HUES48 (cell line): Measurements from ENCODE around the gene DUSP11.

ENCODE experiments used
- H3K27ac ChIP-seq: one replicate; pipeline ENCODE4 v1.7.0; 2013; ENCODE audit warnings: low read depth, low read length, inconsistent platforms
- H3K27me3 ChIP-seq: 2 replicates; pipeline ENCODE4 v1.6.1; 2013; ENCODE audit warnings: mild to moderate bottlenecking, low read length; ENCODE audit not compliant: control insufficient read depth, insufficient read depth
- H3K36me3 ChIP-seq: 2 replicates; pipeline ENCODE4 v1.6.1; 2013; ENCODE audit warnings: low read length; ENCODE audit not compliant: control insufficient read depth, insufficient read depth
- H3K4me1 ChIP-seq: 2 replicates; pipeline ENCODE4 v1.6.1; 2013; ENCODE audit warnings: mild to moderate bottlenecking, low read length; ENCODE audit not compliant: control insufficient read depth, insufficient read depth
- H3K4me3 ChIP-seq: 2 replicates; pipeline ENCODE4 v1.5.1; 2013; ENCODE audit warnings: mild to moderate bottlenecking, low read depth, low read length
- H3K9ac ChIP-seq: 2 replicates; pipeline ENCODE4 v1.6.1; 2013; ENCODE audit warnings: mild to moderate bottlenecking, low read depth, low read length, moderate library complexity
- H3K9me3 ChIP-seq: 2 replicates; pipeline ENCODE4 v1.6.1; 2013; ENCODE audit warnings: low read length; ENCODE audit not compliant: control insufficient read depth, insufficient read depth

The DUSP11 gene

DNA sequence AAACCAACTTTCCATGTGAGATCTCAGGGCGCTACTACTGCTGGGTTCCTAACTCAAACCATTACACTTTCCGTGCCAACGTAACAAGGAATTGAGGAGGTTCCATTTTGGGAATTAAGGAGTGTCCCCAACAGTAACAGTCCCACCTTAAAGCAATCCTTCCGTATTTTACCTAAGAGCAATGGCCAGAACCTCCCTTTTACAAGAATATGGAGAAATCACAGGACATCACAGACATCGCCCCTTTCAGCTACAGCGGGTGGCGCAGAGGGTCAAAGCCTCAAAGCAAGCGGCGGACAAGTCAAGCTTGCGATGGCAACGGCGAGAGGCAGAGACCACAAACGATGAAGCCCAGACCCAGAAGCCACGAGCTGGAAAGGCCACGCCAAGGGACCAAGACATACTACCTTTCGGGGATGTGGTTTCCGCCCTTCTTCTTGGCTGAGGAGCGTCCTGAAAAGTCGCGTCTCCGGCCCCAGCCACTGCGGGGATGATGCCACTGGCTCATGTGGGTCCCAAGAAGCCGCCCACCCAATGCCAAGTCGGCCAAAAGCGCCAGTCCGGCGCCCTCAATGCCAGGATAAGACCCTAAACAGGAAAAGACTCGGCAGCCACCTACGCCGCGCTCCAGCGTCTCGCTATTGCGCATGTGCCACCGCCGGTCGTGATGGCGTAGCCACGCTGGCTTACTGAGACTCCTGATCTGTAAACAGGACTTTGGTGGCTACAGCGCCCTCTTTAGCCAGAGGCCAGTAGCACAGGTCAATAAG, at the start of gene DUSP11:
DUSP11 (minus strand) TSS at position 637 of the 770 bp plus-strand sequence; CDS start at position 508, 129 bp downstream.
- peak within 1 kb of the TSS; percentile 80 for H3K27ac ChIP-seq
- no peaks in the 10 kb centered on the region for H3K27me3 ChIP-seq
- H3K4me1 ChIP-seq, result 0 out of 2 replicates have a peak, but pooled peaks cover 3% of the 10 kb centered on the region

DNA sequence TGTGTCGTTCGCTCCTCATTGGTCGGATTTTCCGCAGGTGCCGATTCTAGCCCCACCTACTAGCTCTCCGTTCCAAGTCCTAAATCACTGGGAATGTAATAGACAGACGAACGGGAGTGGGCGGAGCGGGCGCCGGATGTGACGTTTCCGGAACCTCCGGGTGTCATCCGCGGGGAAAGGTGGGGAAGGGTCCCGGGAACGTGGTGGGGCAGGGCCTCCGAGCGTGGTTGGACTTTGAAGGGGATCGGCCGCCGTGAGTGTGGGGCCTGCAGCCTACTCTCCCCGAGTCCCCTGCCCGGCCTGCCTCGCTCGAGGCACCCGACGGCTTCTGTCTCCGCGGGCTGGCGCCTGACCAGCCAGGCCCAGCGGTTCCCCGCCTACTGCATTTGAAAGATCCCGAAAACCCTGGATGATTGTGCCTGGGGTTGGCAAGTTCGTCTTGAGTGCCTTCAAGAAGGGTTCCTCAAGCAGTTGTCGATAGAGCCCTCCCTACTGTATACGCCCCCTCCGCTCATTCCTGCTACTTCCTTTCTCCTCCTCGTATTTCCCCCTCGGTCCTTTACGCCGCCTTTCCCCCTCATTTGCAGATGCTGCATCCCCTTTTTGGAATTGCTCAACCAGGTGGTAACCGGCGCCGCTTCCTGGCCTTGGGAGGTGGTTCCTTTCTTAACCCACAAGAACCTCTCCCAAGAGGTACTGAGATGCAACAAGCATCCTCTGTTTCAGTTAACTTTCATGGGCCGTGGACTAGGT, 49.1 kb upstream of the DUSP11 start, which contains the start of gene STAMBP:
STAMBP (plus strand) TSS at position 144 of the 753 bp plus-strand sequence. CDS start 1,896 bp downstream, outside the sequence.
- peak within 1 kb of the TSS; percentile 92 for H3K27ac ChIP-seq
- H3K4me3 ChIP-seq, result peak within 1 kb of the TSS; percentile 85
- H3K9me3 ChIP-seq, result no peaks in the 10 kb centered on the region
- peaks cover 28% of the 10 kb centered on the region for H3K36me3 ChIP-seq
- peak within 1 kb of the TSS; percentile 81 for H3K9ac ChIP-seq
- H3K4me1 ChIP-seq, result peaks cover 7% of the 10 kb centered on the region
- peaks cover 8% of the 10 kb centered on the region; the same call in 1 of the 2 replicates for H3K27me3 ChIP-seq

More for the DNA sequence above, at the start of gene DUSP11:
- no peaks in the 10 kb centered on the region for H3K9me3 ChIP-seq
- peak within 1 kb of the TSS; percentile 87 for H3K4me3 ChIP-seq
- H3K36me3 ChIP-seq, result peaks cover 26% of the 10 kb centered on the region
- H3K9ac ChIP-seq, result peak within 1 kb of the TSS; percentile 92

DNA sequence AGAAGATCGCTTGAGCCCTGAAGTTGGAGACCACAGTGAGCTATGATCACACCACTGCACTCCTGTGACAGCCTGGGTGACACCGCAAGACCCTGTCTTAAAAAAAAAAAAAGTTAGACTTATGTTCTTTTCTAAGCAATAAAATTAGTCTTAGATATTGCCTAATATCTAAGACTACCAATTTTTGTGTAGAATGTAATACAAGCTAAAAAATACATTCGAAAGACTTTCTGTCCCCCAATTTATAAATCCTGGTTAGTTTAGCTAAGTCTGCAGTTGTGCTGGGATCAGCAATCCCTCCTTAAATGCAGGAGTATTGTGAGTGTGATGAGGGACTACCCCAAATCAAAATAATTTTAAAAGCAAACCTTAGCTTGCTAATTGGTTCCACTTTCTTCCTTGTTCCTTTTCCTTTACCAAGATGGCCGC, 48.5 kb upstream of the DUSP11 start:
- Histone ChIP-seq H3K4me3 (peak overlapping the region; percentile 85), H3K27ac (peak overlapping the region; percentile 77), H3K9me3 (no peaks in the 10 kb centered on the region), H3K36me3 (peaks cover 24% of the 10 kb centered on the region), H3K27me3 (peaks cover 8% of the 10 kb centered on the region; the same call in 1 of the 2 replicates), H3K4me1 (peaks cover 7% of the 10 kb centered on the region), H3K9ac (no peak overlapping the region)

DNA sequence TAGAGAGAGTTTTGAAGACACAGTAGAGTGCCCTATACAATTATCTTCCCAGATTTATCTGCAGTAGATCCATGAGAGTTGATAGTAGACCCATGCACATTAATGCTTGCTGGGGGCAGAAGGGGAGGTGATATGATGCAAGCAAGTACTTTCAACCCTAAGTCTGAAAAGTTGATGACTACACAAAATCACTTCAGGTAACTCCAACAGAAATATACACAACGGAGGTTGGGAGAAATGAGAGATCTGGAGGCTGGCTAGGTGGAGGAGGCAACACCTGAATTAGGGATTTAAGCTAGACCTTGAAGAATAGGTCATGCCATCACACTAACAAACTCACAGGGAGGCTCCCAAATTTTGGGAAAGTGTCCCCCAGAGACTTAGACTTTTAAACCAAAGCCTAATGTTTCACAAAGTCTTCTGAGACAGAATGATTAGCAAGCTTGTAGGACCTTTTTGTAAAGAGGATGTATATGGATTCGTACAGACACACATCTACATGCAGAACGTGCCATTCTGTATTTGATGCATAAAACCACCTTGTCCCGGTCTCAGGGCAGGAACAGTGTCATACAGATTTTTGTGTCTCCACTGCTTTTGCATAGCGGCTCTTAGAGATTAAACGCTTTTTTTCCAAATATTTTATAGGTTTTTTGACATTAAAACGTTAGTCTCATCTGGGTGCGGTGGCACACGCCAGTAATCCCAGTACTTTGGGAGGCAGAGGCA, 47.9 kb upstream of the DUSP11 start:
- H3K27ac ChIP-seq, result no peak overlapping the region
- H3K4me1 ChIP-seq, result peaks cover 7% of the 10 kb centered on the region
- H3K9ac ChIP-seq, result no peak overlapping the region
- H3K4me3 ChIP-seq, result peak overlapping the region; percentile 85; the same call in 1 of the 2 replicates
- H3K9me3 ChIP-seq, result no peaks in the 10 kb centered on the region
- H3K27me3 ChIP-seq, result peaks cover 8% of the 10 kb centered on the region; the same call in 1 of the 2 replicates
- peaks cover 18% of the 10 kb centered on the region for H3K36me3 ChIP-seq

DNA sequence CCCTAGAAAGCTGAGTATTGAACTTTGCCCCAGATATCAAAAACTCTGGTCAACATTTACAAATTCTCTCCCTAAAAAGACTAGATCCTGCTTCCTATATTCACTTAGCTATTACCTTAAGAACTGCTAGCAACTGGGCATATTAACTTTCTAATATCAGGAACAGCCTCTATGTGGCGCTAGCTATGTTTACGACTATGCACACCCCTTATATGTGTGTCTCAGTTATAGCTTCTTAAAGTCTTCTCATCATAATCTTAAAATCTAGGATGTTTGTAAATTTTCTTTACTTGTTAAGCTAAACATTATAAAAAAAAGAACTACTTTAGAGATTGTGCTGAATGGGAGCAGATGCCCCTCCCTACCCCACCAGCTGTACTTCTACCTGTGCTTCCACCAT, 47.1 kb upstream of the DUSP11 start:
- Histone ChIP-seq H3K36me3 (peaks cover 12% of the 10 kb centered on the region), H3K4me1 (peaks cover 7% of the 10 kb centered on the region), H3K4me3 (no peak overlapping the region), H3K9me3 (no peaks in the 10 kb centered on the region), H3K27me3 (peaks cover 8% of the 10 kb centered on the region; the same call in 1 of the 2 replicates), H3K9ac (no peak overlapping the region), H3K27ac (no peak overlapping the region)

DNA sequence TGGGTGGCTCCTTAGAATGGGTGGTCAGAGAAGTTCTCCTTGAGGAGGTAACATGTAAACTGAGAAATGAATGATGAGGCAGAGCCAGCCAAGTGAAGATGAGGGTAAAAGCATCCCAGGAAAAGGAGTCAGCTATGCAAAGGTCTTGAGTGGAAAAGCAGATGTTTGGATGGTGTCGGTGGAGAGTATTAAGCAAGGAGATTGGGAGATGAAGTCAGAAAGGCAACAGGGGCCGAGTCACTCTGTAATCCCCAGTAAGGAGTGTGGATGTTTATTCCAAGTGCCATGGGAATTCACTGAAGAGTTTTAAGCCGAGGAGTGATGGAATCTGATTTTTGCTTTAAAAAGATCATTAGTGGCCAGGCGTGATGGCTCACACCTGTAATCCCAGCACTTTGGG, 45.5 kb upstream of the DUSP11 start:
- Histone ChIP-seq H3K27me3 (peaks cover 8% of the 10 kb centered on the region; the same call in 1 of the 2 replicates), H3K9ac (no peak overlapping the region), H3K4me1 (peaks cover 7% of the 10 kb centered on the region)

DNA sequence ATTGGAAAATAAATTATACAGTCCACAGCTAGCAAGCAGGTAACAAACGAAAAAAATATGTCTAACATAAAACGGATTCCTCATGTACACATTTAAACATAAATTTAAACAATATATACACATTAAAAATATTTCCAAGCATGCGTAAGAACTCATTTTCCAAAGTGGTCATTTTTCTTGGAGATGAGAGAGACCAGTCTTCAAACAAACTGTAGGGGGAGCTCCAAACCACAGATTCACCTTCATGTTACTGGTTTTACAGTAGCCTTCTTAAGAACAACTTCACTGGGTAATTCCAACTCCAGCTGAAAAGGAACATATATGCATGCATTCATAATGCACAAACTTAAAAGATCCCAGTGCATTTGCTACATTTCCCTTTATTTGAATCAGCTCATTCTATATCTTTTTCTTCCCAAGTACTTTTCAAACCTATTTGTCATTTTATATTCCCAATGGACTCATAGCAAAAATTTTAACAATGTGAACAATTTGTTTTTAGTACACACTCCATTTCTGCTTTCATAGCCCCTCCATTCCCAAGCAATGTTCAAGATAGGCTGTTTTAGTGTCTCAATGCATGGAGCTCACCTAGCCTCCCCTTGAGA, 44.1 kb upstream of the DUSP11 start:
- Histone ChIP-seq H3K4me1 (no peaks in the 10 kb centered on the region), H3K36me3 (no peaks in the 10 kb centered on the region), H3K27me3 (peaks cover 8% of the 10 kb centered on the region; the same call in 1 of the 2 replicates), H3K4me3 (no peak overlapping the region), H3K9ac (no peak overlapping the region), H3K9me3 (no peaks in the 10 kb centered on the region), H3K27ac (no peak overlapping the region)

More for the DNA sequence above, 45.5 kb upstream of the DUSP11 start:
- Histone ChIP-seq H3K9me3 (no peaks in the 10 kb centered on the region), H3K36me3 (no peaks in the 10 kb centered on the region), H3K4me3 (no peak overlapping the region), H3K27ac (no peak overlapping the region)

DNA sequence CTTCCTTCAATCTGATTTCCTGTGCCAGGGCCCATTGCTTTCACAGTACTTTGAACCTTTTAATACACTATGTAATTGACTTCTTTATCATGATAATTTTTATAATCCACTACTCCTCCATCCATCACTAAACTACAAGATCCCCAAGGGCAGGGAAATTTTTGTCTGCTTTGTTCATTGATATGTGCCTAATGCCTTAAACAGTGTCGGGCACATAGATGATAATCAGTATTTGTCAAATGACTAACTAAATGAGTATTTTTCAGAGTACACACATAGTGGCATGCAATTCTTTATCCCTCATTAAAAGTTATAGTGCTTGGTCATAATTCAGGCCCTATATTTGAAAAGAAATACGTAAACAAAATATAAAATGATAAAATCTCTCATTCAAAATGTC, 43.5 kb upstream of the DUSP11 start:
- no peaks in the 10 kb centered on the region for H3K9me3 ChIP-seq
- no peak overlapping the region for H3K4me3 ChIP-seq
- no peak overlapping the region for H3K27ac ChIP-seq
- no peak overlapping the region for H3K9ac ChIP-seq
- peaks cover 8% of the 10 kb centered on the region; the same call in 1 of the 2 replicates for H3K27me3 ChIP-seq
- no peaks in the 10 kb centered on the region for H3K4me1 ChIP-seq
- no peaks in the 10 kb centered on the region for H3K36me3 ChIP-seq

DNA sequence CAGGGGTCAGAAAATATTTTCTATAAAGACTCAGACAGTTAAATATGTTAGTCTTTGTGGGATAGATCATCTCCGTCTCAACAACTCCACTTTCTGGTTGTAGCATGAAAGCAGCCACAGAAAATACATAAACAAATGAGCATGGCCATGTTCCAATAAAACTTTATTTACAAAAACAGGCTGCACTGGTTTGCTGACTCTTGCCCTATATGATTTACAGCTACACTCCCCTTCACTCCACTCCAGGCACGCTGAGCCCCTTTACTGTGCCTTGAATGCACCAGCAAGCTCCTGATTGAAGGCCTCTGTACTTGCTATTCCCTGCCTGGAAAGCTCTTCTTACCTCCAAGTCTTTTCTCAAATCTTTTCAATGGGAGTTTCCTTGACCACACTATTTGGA, 43.1 kb upstream of the DUSP11 start:
- H3K27ac ChIP-seq, result no peak overlapping the region
- H3K4me3 ChIP-seq, result no peak overlapping the region
- H3K9ac ChIP-seq, result no peak overlapping the region
- H3K4me1 ChIP-seq, result no peaks in the 10 kb centered on the region
- no peaks in the 10 kb centered on the region for H3K36me3 ChIP-seq
- H3K27me3 ChIP-seq, result peaks cover 8% of the 10 kb centered on the region; the same call in 1 of the 2 replicates
- no peaks in the 10 kb centered on the region for H3K9me3 ChIP-seq

DNA sequence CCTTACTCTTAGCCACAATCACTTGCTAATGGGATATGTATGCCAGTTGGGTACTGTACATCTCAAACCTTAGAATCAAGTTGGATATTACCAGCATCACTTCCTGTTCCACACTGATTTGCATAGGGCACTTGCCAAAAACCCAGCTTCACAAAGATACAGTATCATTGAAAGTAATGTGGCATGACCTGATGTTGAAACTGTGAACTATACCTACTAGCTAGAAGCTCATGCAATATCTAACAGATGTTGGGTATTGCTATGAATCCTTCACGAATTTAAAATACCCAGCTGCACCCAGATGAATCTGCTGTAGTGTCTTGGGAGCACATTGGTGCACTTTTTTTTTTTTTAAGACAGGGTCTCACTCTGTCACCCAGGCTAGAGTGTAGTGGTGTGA, 42.4 kb upstream of the DUSP11 start:
- Histone ChIP-seq H3K27ac (no peak overlapping the region), H3K9ac (no peak overlapping the region), H3K27me3 (peaks cover 8% of the 10 kb centered on the region; the same call in 1 of the 2 replicates), H3K4me3 (no peak overlapping the region), H3K36me3 (no peaks in the 10 kb centered on the region), H3K4me1 (no peaks in the 10 kb centered on the region), H3K9me3 (no peaks in the 10 kb centered on the region)
